PFSK-1 (cell line): ENCODE data around the gene RPL18A.

ENCODE experiments used
- FOXP2 ChIP-seq: optimal IDR thresholded peaks from 2 replicates; pipeline ENCODE3; 2011; ENCODE audit warnings: borderline replicate concordance, control low read depth, inconsistent platforms; ENCODE audit not compliant: insufficient read depth; ENCODE audit errors: extremely low read length, extremely low read depth
- POLR2AphosphoS5 ChIP-seq: IDR thresholded peaks from 2 replicates; pipeline ENCODE4 v1.6.1; 2012; ENCODE audit warnings: low read depth, mild to moderate bottlenecking, control low read depth, low read length, moderate library complexity
- REST ChIP-seq, 2 experiments: IDR thresholded peaks; 2 replicates each; pipeline versions ENCODE4 v1.6.1 to v1.8.0; 2011 to 2012; ENCODE audit warnings: low read depth in 2 of 2, low read length in 2 of 2, control low read depth in 1 of 2, inconsistent platforms in 1 of 2, mild to moderate bottlenecking in 1 of 2, moderate library complexity in 1 of 2; ENCODE audit not compliant: insufficient read depth in 1 of 2
- SIN3A ChIP-seq: IDR thresholded peaks from 2 replicates; pipeline ENCODE4 v1.6.1; 2012; ENCODE audit warnings: mild to moderate bottlenecking, low read length, moderate library complexity, borderline replicate concordance; ENCODE audit not compliant: insufficient read depth
- TAF1 ChIP-seq: IDR thresholded peaks from 2 replicates; pipeline ENCODE4 v1.6.1; 2012; ENCODE audit warnings: low read length, control low read depth, borderline replicate concordance; ENCODE audit not compliant: insufficient read depth

The RPL18A gene

GRCh38 chr19:17855280-17856152 lies 4.2 kb upstream of the RPL18A start:
- TF ChIP-seq TAF1 (no peak), REST (IDR thresholded peaks at IDR 0.05; ENCODE audit: insufficient read depth in 1 of 2, low read depth in 2 of 2, low read length in 2 of 2) (no peak), FOXP2 (peak; percentile 75), POLR2AphosphoS5 (no peak), SIN3A (no peak)

- no peak for TF ChIP-seq SIN3A
- no peak for TF ChIP-seq REST (IDR thresholded peaks at IDR 0.05; ENCODE audit: insufficient read depth in 1 of 2, low read depth in 2 of 2, low read length in 2 of 2)
- TF ChIP-seq POLR2AphosphoS5, result no peak; the same call in 1 of the 2 replicates
- TF ChIP-seq FOXP2, result no peak
- TF ChIP-seq TAF1, result no peak
Observed at GRCh38 chr19:17860331-17860992, 752 bp downstream of the RPL18A start.

GRCh38 chr19:17860993-17861360 lies 1.3 kb downstream of the RPL18A start:
- TF ChIP-seq REST (IDR thresholded peaks at IDR 0.05; ENCODE audit: insufficient read depth in 1 of 2, low read depth in 2 of 2, low read length in 2 of 2), result no peak
- TF ChIP-seq FOXP2, result no peak
- peak; percentile 35; the same call in 1 of the 2 replicates for TF ChIP-seq POLR2AphosphoS5
- no peak for TF ChIP-seq TAF1
- no peak for TF ChIP-seq SIN3A

GRCh38 chr19:17861542-17862402 lies 2.1 kb downstream of the RPL18A start:
- no peak for TF ChIP-seq SIN3A
- TF ChIP-seq POLR2AphosphoS5, result peak; percentile 44
- no peak for TF ChIP-seq FOXP2

- TF ChIP-seq TAF1, result no peak
- TF ChIP-seq REST (IDR thresholded peaks at IDR 0.05; ENCODE audit: insufficient read depth in 1 of 2, low read depth in 2 of 2, low read length in 2 of 2), result no peak
- TF ChIP-seq FOXP2, result no peak
- TF ChIP-seq SIN3A, result no peak
- no peak for TF ChIP-seq POLR2AphosphoS5
Observed at GRCh38 chr19:17862711-17863519, 3.2 kb downstream of the RPL18A start.
